Stimulated activated CD8-positive, alpha-beta memory T cell treated with anti-CD3 and anti-CD28 coated beads, Interleukin-7, amount 100 ng/mL, for 24 hours (primary cell): ENCODE results near the gene SMIM5.
"Not testable (repeated sequence)": the region's sequence is repeated elsewhere in the genome, so short reads cannot be mapped to it uniquely, and the experiment has no call there.

Experiments
- DNase-seq: peaks from one replicate; pipeline ENCODE4 v3.0.0-alpha.2; 2020; ENCODE audit warnings: low read depth

The SMIM5 gene, protein sequence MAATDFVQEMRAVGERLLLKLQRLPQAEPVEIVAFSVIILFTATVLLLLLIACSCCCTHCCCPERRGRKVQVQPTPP

DNA sequence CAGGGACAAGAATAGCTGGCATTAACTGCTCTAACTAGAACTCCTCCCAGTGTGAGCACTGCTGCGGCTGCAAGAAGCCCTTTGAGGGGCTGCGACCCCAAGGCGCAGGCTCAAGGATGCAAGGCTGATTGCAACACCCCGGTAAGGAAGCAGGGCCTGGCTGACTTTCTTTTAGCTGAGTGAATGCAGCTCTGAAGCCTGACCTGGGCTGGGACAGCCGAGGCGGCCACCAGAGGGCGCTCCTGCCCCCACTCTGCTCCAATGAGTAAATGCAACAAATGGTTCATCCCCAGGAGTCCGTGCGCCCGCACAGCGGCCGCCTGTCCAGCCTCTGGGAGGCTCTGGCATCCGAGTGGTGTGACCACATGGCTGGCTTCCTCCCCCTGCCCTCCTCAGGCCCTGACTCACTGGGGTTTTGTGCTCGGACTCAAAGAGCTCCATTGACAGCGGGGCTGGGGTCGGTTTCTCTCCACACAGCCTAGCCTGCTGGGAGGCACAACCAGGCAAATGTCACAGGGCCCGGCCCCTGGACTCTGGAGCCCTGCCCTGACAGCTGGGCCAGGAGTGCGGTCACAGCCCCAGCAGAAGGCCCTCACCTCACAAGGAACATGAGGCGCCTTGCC lies at the start of gene SMIM5:
TSS of gene SMIM5 (plus strand) at position 572 of the 623 bp plus-strand sequence. CDS start 6,768 bp downstream, outside the sequence.
- DNase-seq, result peak; percentile 71

DNA sequence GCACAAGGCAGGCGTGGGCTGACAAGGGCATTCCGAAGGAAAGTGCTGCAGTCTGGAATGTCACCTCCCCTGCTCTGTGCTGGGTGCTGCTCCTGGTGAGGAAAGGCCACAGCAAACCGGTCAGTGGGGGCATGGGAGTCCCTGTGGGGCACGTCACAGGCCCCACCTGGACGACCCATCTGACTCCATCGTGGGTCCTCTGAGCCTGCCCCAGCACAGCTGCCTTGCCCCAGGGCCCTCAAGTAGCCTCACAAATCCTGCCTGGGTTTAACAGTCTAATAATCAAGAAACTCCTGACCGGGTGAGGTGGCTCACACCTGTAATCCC lies 48.4 kb upstream of the SMIM5 start:
- no peak for DNase-seq

DNA sequence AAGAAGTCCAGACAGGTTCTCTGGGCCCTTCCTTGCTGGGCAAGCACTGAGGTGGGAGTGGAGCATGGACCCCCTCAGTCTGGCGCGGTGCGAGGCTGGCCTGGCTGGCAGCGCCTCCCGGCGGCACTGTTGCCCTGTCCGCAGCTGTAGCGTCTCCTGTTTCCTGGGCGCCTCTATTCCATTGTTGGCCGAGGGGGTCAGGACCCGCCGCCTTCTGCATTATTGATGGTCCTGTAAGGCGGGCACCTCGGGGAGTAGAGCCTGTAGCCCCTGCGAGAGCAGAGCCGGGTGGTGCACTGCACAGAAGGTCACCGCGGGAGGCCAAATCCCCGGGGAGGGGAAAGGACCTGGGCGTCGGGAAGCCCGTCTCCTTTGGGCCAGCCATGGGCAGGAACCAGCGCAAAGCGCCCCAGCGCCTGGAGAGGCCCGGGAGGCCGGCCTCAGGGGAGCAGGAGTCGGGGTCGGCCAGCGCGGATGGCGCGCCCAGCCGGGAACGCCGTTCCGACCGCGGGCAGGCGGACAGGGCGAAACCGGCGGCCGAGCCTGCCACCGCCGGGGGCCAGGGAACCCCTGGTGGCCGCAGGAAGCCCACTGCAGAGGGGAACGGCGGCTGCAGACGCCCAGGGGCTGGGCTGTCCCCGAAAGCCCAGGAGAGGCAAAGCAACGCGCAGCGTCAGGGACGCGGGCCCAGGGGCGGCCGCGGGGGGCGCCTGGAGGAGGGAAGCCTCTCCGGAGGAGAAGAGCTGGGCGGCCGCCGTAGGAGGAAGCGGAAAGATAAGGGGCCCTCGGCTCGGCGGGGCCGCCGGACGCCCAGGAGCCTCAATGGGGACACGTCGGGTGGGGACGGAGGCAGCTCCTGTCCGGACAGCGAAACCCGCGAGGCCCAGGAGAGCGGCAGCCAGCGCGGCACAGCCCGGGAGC lies 45.3 kb upstream of the SMIM5 start, which contains the start of gene MYO15B:
TSS of gene MYO15B (plus strand) at position 126 of the 921 bp plus-strand sequence. CDS start at position 384, 258 bp downstream.
- DNase-seq, result peak; percentile 19

DNA sequence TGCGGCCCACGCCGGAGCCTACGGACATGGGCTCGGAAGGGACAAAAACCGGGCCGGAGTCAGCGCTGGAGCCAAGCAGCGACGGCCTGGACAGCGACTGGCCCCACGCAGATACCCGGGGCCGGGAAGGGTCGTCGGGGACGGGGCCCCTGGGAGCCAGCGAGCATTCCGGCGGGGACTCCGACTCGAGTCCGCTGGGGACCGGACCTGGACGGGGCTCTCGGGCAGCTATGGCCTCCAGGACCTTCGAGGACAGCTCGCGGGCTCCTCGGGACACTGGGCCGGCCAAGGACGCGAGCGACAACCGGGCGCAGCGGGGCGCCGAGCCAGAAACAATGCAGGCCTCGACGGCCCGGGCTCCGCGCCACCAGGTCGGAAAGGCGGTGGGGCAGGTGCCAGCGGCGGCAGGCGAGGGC lies 44.6 kb upstream of the SMIM5 start:
- no peak for DNase-seq

DNA sequence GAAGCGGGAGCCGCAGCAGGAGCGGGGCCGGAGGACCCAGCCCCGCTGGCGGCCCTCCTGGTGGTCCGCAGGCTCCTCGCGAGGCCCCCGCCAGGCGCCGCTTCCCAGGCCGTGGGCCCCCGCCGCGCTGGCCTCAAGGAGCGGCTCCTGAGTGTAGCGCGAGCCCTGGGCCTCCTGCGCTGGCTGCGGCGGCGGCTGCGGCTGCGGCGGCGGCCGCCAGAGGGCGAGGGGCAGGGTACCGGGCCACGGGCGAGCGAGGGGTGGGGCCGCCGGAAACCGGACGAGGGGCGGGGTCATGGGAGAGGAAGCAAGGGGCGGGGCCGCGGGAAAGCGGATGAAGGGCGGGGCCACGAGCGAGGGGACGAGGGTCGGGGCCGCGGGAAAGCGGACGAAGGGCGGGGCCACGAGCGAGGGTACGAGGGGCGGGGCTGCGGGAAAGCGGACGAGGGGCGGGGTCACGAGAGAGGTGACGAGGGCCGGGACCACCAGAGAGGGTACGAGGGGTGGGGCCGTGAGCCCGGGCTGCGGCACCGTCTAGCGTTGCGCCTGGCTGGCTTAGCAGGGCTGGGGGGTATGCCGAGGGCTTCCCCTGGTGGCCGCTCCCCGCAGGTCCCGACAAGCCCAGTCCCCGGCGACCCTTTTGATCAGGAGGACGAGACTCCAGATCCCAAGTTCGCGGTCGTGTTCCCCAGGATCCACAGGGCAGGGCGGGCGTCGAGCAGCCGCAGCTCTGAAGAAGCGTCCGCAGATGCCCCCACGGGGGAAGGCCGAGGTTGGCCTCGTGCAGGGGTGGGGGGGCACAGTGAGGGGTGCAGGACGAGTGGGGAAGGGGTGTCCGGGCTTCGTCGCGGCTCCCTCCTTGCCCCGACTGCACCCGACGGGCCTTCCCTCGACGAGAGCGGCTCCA lies 44.0 kb upstream of the SMIM5 start:
- DNase-seq, result peak; percentile 98

DNA sequence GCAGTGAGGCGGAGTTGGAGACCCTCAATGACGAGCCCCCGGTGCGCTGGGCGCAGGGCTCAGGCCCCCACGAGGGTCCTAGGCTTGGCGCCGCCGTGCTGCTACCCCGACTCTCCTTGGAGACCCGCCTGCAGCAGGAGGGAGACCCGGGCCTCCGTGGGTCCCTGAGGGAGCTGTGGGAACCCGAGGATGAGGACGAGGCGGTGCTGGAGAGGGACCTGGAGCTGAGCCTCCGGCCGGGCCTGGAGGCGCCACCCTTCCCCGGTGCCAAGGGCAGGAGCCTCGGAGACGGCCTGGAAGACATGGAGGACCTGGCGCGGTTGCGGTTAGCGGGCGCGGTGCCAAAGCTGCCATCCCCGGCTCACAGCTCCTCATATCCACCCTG lies 43.3 kb upstream of the SMIM5 start:
- DNase-seq, result no peak

DNA sequence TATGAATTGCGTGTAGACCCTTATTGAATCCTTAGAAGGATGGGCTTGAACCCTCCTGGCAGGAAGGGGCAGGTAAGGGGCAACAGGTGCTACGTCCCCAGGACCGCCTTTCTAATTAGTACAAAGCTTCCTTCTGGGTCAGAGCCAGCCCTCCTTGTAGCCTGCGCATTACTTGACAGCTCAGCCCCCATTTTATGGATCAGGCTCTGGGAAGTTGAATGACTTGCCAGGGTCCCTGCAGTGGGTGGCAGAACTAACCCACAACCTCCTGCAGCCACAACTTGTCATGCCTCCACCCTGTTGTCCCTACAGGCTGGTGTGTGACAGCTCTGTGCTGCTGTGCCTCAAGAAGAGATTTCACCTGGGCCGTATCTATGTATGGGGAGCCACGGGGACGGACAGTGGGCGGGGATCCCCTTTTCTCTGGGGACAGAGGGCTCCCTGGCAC lies 42.9 kb upstream of the SMIM5 start:
- no peak for DNase-seq

DNA sequence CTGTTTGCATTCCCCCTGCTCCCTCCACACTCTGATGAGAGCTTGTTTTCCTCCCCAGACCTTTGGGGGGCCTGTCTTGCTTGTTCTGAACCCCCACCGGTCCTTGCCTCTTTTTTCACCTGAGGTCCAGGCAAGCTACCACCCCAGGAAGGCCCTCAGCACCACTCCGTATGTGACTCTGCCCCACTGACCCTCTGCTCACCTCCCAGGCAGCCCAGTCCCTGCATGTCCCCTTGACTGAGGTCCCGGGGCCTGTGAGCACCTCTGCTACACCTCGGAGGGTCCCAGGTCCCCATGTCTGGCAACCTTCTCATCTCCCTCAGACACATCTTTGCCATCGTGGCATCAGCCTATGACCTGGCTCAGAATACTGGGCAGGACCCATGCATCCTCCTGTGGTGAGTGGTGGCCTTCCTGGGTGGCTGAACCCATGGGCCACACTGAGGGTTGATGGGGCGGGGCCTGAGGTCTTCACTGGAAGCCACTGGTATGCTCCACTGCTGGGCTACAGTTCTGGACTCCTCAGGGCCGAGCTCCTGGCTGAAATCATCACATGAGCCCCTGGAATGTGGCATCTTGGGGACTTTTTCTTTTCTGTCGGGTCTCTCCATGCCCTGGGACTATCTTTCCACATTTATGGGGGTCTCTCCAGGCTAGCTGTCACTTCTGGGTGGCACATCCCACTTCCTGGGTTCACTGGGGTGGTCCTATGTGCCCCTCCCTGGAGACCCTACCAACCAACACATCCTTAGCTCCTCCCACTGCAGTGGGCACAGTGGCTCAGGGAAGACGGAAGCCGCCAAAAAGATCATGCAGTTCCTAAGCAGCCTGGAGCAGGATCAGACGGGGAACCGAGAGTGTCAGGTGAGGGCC lies 42.1 kb upstream of the SMIM5 start:
- DNase-seq, result no peak

DNA sequence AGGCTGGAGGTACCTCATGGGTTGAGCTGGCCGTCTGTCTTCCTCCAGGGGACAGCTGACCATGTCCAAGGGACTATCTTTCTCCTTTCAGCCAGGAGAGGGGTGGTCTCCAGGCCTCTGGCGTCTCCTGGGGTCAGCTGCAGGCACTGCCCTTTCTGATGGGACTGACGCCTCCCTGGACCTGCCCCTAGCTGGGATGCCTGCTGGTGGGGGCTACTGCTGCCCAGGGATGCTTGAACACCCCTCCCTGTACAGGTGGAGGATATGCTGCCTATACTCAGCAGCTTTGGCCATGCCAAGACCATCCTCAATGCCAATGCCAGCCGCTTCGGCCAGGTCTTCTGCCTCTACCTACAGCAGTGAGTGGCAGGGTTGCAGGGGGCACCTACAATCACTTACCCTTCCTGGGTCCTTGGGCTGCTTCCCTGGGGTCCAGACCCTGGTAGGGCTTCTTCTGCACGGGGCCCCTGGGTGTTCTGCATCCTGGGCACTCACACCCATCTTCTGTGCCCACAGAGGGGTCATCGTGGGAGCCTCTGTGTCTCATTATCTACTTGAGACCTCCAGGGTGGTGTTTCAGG lies 41.4 kb upstream of the SMIM5 start:
- no peak for DNase-seq

DNA sequence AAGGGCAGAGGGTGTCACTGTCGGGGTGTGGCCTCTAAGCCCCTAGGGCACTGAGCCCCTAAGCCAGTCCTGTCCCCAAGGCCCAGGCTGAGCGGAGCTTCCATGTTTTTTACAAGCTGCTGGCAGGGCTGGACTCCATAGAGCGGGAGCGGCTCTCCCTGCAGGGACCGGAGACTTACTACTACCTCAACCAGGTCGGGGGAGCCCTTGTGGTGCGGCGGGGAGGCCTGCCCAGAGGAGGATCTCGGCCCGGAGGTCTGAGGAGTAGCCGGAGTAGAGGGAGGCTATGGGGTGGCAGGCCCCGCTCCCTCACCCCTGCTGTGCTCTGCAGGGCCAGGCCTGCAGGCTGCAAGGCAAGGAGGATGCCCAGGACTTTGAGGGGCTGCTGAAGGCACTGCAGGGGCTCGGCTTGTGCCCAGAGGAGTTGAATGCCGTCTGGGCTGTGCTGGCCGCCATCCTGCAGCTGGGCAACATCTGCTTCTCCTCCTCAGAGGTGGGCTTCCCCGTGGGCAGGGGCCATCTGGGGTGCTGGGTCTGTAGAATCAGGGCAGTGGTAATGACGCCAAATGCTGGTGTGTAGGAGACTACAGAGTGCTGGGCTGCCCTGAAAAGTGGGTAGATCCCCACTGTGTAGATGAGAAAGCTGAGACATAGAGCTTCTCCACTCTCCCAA lies 40.8 kb upstream of the SMIM5 start:
- no peak for DNase-seq

DNA sequence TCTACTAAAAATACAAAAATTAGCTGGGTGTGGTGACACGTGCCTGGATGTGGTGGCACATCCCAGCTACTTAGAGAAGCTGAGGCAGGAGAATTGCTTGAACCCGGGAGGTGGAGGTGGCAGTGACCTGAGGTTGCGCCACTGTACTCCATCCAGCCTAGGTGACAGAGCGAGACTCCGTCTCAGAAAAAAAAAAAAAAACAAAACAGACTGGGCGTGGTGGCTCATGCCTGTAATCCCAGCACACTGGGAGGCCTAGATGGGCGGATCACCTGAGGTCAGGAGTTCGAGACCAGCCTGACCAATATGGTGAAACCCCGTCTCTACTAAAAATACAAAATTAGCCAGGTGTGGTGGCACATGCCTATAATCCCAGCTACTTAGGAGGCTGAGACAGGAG lies 39.8 kb upstream of the SMIM5 start:
- DNase-seq, result not testable (repeated sequence)

DNA sequence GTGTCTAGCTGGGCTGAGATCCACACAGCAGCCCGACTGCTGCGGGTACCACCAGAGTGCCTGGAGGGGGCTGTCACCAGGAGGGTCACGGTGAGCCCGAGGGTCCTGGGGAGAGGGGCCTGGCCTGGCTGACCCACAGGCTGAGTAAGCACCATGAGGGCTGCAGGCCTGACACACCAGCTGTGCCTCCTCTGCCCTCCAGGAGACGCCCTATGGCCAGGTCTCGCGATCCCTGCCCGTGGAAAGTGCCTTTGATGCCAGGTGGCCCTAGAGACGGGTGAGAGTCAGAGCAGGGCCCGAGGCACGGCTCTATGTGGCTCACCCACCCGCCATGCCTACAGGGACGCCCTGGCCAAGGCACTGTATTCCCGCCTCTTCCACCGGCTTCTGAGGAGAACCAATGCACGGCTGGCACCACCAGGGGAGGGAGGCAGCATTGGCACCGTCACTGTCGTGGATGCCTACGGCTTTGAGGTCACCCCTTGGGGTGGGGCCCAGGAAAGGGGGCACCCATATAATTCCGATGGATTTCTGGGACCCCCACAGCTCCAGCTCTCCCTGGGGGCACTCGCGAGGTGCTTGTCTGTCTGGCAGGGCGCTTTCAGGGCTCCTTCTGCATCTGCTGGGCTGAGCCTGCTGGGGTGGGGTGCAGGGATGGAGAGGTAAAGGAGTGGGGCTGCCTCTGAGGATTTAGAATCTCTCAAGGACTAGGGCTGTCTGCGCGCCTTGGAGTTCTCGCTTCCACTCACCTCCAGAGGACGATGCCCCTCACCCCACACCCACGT lies 38.5 kb upstream of the SMIM5 start:
- no peak for DNase-seq

DNA sequence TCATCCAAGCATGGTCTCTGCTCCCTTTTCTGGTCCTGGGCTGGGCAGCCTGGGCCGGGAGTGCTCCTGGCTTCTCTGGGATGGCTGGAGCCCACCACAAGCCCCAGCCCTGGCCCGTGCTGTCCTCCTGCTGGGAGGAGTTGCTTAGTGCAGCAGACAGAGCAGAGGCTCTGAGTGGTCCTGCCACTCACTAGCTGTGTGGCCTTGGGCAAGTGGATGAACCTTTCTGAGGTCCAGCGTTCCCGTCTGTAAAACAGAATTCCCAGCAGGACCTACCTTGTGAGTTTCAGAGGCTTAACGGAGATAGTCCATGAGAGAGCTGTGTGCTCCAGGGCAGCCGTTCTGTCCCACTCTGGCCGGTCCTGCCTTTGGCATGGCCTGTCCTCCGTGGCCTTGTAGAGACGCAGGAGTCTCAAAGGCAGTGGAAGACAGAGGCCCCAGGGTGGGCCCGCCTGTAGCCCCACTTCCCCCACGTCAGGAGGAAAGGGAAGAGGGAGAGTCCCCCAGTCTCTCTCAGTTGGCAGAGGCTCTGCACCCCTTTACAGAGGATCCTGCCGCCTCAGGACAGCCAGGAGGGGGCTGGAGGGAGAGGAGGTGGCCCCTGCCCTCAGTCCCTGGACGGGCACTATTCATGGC lies 37.8 kb upstream of the SMIM5 start:
- DNase-seq, result no peak

DNA sequence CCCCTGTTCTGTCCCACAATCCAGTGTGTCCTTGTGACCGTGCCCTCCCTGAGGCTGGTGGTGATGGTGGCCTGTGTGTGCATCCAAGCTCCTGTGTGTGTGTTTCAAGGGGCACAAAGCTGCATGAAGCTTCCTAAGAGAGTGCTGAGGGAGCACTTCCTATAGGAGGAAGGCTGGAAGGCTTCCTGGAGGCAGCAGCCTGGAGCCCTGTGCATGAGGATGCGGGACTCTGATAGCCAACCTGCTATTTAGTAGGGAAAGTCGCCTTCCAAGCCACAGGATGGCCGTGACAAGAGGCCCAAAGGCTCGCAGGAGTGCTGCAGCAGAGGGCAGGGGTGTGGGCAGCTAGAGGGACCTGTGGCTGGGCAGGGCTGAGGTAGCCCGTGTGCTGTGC lies 37.3 kb upstream of the SMIM5 start:
- DNase-seq, result no peak

DNA sequence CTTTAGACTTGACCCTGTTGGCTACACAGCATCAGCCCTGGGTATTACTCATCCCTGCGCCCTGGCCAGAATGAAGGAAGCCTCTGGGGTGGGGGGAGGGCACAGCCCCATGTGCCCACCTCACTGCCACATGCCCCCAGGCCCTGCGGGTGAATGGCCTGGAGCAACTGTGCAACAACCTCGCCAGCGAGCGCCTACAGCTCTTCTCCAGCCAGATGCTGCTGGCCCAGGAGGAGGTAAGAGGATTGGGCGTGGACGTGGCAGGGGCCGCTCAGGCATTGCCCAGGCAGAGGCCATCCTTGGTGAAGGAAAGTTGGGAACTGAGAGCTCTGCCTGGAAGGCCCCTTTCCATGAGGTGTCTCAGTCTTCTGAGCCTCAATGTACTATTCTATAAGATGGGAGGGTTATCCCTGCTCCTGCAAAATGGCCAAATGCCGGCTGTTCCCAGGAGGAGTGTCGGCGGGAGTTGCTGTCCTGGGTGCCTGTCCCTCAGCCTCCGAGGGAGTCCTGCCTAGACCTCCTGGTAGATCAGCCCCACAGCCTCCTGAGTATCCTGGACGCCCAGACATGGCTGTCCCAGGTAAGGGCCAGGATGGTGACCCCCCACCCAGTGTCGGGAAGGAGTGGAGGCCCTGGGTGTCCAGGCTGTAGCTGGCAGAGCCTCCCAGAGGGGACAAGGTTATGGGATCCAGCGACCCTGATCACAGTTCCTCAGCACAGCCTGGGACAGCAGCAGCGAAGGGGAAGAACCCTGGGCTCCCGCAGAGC lies 36.7 kb upstream of the SMIM5 start:
- no peak for DNase-seq

DNA sequence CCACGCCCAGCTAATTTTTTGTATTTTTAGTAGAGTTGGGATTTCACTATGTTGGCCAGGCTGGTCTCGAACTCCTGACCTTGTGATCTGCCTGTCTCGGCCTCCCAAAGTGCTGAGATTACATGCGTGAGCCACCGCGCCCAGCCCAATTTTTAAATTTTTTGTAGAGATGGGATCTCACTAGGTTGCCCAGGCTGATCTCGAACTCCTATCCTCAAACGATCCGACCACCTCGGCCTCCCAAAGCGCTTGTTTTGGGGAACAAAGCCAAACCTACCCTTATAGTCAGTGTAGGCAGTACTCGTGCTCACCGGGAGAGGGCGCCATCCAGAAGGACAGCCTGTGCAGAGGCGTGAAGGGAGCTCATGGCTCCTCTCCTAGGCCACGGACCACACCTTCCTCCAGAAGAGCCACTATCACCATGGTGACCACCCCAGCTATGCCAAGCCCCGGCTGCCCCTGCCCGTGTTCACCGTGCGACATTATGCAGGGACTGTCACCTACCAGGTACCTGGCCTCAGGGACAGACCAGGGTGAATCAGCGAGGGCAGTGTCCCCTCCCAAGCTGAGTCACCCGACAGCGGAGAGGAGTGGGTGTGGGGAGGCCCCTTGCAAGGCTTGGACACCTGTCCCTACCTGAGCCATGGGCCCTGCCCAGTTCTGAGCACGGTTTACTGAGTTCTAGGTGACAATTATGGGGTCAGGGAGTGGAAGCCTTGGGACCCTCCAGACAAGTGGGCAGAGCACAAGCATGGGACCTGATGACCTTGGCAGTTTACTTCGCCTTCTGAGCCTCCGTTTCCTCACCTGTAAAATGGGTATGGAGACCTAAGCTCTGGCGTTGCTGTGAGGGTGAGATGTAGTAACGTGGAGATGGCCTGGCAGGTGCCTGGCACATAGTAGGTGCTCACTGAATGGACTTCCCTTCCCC lies 31.9 kb upstream of the SMIM5 start:
- peak; percentile 47 for DNase-seq

DNA sequence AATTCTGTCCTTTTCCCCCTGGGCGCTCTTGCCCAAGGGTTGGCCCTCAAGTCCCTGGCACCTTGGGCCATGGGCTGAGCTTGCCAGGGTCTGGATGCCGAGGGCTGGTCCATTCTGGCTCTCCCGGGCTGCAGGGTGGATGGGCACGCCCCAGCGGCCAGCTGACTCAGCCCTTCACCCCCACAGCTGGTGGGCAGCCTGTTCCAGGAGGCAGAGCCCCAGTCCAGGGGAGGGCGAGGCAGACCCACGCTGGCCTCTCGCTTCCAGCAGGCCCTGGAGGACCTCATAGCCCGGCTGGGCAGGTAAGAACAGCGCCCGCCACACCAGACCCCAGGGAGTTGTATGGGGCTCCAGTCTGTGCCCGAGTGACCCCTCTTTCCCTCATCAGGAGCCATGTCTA lies 30.6 kb upstream of the SMIM5 start:
- no peak for DNase-seq
